Measurements from ENCODE around the gene NRIP2. TPM values are rescaled to one million over a fixed set of nuclear protein-coding genes. Genes with fewer than 3 reads are reported as not detected.

NRIP2 gene
- total RNA-seq, 1 donor from 2014 or later, result not detected

- H3K27me3 Mint-ChIP-seq (ENCODE audit: low read depth), result no peaks in the 10 kb centered on the region
- DNase-seq (ENCODE audit: low read depth, low spot score), result peak; percentile 41
- peak overlapping the region; percentile 100 for H3K4me3 Mint-ChIP-seq
- no peaks in the 10 kb centered on the region for H3K9me3 Mint-ChIP-seq
- H3K36me3 Mint-ChIP-seq (ENCODE audit: low read depth), result peaks cover 6% of the 10 kb centered on the region
- TF ChIP-seq, protein P1, sequence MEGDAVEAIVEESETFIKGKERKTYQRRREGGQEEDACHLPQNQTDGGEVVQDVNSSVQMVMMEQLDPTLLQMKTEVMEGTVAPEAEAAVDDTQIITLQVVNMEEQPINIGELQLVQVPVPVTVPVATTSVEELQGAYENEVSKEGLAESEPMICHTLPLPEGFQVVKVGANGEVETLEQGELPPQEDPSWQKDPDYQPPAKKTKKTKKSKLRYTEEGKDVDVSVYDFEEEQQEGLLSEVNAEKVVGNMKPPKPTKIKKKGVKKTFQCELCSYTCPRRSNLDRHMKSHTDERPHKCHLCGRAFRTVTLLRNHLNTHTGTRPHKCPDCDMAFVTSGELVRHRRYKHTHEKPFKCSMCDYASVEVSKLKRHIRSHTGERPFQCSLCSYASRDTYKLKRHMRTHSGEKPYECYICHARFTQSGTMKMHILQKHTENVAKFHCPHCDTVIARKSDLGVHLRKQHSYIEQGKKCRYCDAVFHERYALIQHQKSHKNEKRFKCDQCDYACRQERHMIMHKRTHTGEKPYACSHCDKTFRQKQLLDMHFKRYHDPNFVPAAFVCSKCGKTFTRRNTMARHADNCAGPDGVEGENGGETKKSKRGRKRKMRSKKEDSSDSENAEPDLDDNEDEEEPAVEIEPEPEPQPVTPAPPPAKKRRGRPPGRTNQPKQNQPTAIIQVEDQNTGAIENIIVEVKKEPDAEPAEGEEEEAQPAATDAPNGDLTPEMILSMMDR (conservative IDR thresholded peaks at IDR 0.05), result peak; percentile 90
- peaks cover 14% of the 10 kb centered on the region for H3K4me1 Mint-ChIP-seq
- H3K27ac Mint-ChIP-seq (ENCODE audit: unreplicated experiment), result no peak overlapping the region
These were observed 21.3 kb downstream of the NRIP2 start for GRCh38 chr12:2813214-2814185.

DNA sequence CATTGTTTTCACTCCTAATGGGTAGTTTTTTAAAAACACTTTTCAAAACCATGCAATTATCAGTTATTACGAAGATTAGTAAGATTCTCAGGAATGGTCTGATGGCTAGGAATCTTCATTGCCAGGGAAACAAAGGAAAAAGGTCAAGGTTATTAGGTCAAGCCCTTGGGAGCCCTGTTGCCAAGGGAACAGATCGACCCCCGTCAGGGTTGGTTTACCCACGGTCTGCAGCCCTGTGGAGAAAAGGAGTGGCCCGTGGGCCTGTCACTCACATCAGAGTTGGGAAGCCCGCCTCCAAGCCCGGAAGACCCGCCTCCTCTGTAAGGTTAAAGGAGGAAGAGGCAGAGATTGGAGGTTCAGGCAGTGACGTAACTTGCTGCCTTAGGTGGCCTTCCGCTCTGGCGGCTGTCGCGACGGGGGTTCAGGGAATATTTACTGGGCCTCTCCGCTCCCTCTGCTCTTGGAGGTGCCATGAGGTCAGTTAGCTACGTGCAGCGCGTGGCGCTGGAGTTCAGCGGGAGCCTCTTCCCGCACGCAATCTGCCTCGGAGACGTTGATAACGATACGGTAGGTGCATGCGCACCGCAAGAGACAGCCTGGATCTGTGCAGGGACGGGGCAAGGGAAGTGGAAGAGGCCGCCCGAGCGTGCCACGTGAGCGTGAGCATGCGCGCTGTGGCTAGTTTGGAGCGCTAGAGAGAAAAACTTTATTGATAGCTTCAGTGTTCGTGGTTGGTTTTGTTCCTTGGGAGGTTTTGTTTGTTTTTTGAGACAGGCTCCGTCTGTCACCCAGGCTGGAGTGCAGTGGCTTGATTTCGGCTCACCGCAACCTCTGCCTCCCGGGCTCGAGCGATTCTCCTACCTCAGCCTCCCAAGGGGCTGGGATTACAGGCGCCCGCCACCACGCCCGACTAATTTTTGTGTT, 22.3 kb downstream of the NRIP2 start, which contains the start of gene ITFG2:
Gene ITFG2 (plus strand): TSS at position 379 of the 924 bp plus-strand sequence. CDS start 93 bp downstream, at position 472.
- TF ChIP-seq, protein P1 (conservative IDR thresholded peaks at IDR 0.05), result no peak
- H3K4me3 Mint-ChIP-seq, result peak within 1 kb of the TSS; percentile 100
- H3K27me3 Mint-ChIP-seq (ENCODE audit: low read depth), result no peaks in the 10 kb centered on the region
- peak; percentile 93 for DNase-seq (ENCODE audit: low read depth, low spot score)
- H3K9me3 Mint-ChIP-seq, result no peaks in the 10 kb centered on the region
- H3K27ac Mint-ChIP-seq (ENCODE audit: unreplicated experiment), result peak within 1 kb of the TSS; percentile 100
- H3K36me3 Mint-ChIP-seq (ENCODE audit: low read depth), result no peaks in the 10 kb centered on the region
- peaks cover 14% of the 10 kb centered on the region for H3K4me1 Mint-ChIP-seq

- DNase-seq (ENCODE audit: low read depth, low spot score), result no peak
These were observed 23.0 kb downstream of the NRIP2 start for GRCh38 chr12:2811801-2812200.

DNA sequence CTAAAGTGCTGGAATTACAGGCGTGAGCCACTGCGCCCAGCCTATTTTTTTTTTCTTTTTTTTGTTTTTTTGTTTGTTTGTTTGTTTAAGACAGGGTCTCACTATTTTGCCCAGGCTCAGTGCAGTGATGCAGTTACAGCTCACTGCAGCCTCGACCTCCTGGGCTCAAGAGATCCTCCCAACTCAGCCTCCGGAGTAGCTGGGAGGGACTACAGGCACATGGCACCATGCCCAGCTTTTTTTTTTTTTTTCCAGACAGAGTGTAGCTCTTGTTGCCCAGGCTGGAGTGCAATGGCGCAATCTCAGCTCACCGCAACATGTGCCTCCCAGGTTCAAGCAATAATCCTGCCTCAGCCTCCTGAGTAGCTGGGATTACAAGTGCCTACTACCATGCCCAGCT, 28.1 kb downstream of the NRIP2 start:
- Mint-ChIP-seq H3K4me3 (no peak overlapping the region), H3K27ac (ENCODE audit: unreplicated experiment) (no peak overlapping the region), H3K36me3 (ENCODE audit: low read depth) (peaks cover 6% of the 10 kb centered on the region), H3K9me3 (no peaks in the 10 kb centered on the region), H3K27me3 (ENCODE audit: low read depth) (no peaks in the 10 kb centered on the region), H3K4me1 (peaks cover 3% of the 10 kb centered on the region)
- DNase-seq (ENCODE audit: low read depth, low spot score), result no peak
- TF ChIP-seq, protein P1 (conservative IDR thresholded peaks at IDR 0.05), result no peak

More at GRCh38 chr12:2811801-2812200, 23.0 kb downstream of the NRIP2 start:
- no peaks in the 10 kb centered on the region for H3K27me3 Mint-ChIP-seq (ENCODE audit: low read depth)
- H3K36me3 Mint-ChIP-seq (ENCODE audit: low read depth), result no peaks in the 10 kb centered on the region
- H3K9me3 Mint-ChIP-seq, result no peaks in the 10 kb centered on the region
- H3K4me3 Mint-ChIP-seq, result peak overlapping the region; percentile 45
- TF ChIP-seq, protein P1 (conservative IDR thresholded peaks at IDR 0.05), result no peak
- H3K27ac Mint-ChIP-seq (ENCODE audit: unreplicated experiment), result no peak overlapping the region
- H3K4me1 Mint-ChIP-seq, result peaks cover 14% of the 10 kb centered on the region

- TF ChIP-seq, protein P1 (conservative IDR thresholded peaks at IDR 0.05), result no peak
- Mint-ChIP-seq H3K4me1 (no peaks in the 10 kb centered on the region), H3K27me3 (ENCODE audit: low read depth) (no peaks in the 10 kb centered on the region), H3K36me3 (ENCODE audit: low read depth) (peaks cover 12% of the 10 kb centered on the region), H3K27ac (ENCODE audit: unreplicated experiment) (peak overlapping the region; percentile 37), H3K4me3 (no peak overlapping the region), H3K9me3 (no peaks in the 10 kb centered on the region)
- no peak for DNase-seq (ENCODE audit: low read depth, low spot score)
These were observed 29.7 kb downstream of the NRIP2 start for GRCh38 chr12:2805143-2805520.

Data from neural crest cell (in vitro differentiated cells).